GM18502 (cell line): ENCODE data around the gene HMCES.
A peak's percentile ranks its signal among the peaks of the same experiment; 100 is the strongest.

Experiments
- ATAC-seq: cut with Tn5 transposase; IDR thresholded peaks from one replicate; pipeline ENCODE4 v1.9.1; 2021; ENCODE audit warnings: mild to moderate bottlenecking; ENCODE audit not compliant: unreplicated experiment, poor library complexity

The HMCES gene

GRCh38 chr3:129291236-129291886 is 12.7 kb downstream of the HMCES start:
- ATAC-seq, result no peak

- ATAC-seq, result no peak
Measured at GRCh38 chr3:129295286-129295685, 16.6 kb downstream of the HMCES start.

- no peak for ATAC-seq
Measured at GRCh38 chr3:129304146-129304961, 25.7 kb downstream of the HMCES start.

GRCh38 chr3:129304962-129305222 is 26.2 kb downstream of the HMCES start:
- ATAC-seq, result no peak

- no peak for ATAC-seq
Measured at GRCh38 chr3:129305592-129306091, 27.0 kb downstream of the HMCES start.

GRCh38 chr3:129308636-129309035 is 30.0 kb downstream of the HMCES start:
- ATAC-seq, result no peak

- ATAC-seq, result no peak
Measured at GRCh38 chr3:129310111-129311011, 31.7 kb downstream of the HMCES start.

GRCh38 chr3:129311054-129311902 is 32.6 kb downstream of the HMCES start:
- ATAC-seq, result no peak

GRCh38 chr3:129312021-129312639 is 33.5 kb downstream of the HMCES start:
- no peak for ATAC-seq

- no peak for ATAC-seq
Measured at GRCh38 chr3:129312671-129313414, 34.2 kb downstream of the HMCES start.

GRCh38 chr3:129313415-129313664 is 34.7 kb downstream of the HMCES start:
- ATAC-seq, result no peak

GRCh38 chr3:129313665-129314385 is 35.2 kb downstream of the HMCES start:
- ATAC-seq, result no peak

GRCh38 chr3:129314386-129315222 is 35.9 kb downstream of the HMCES start:
- no peak for ATAC-seq

- ATAC-seq, result no peak
Measured at GRCh38 chr3:129315223-129315997, 36.7 kb downstream of the HMCES start.

- no peak for ATAC-seq
Measured at GRCh38 chr3:129315998-129316247, 37.3 kb downstream of the HMCES start.

- peak; percentile 42 for ATAC-seq
Measured at GRCh38 chr3:129316248-129317013, 37.8 kb downstream of the HMCES start.
